Mesothelial cell of epicardium (in vitro differentiated cells): Measurements from ENCODE around the gene ARRB1. TPM values are rescaled to one million over a fixed set of nuclear protein-coding genes. Genes with fewer than 3 reads are reported as not detected.

ENCODE experiments used
- DNase-seq, 2 experiments: peaks; one replicate each; pipeline ENCODE4 v3.0.0; 2021; ENCODE audit warnings: low spot score in 2 of 2; ENCODE audit not compliant: unreplicated experiment in 2 of 2
- H3K27ac Mint-ChIP-seq: 2 replicates; pipeline ENCODE4 v1.8.0; 2021; ENCODE audit warnings: mixed read lengths
- H3K27me3 Mint-ChIP-seq: 2 replicates; pipeline ENCODE4 v1.8.0; 2021; ENCODE audit warnings: low read depth, mixed read lengths
- H3K36me3 Mint-ChIP-seq: 2 replicates; pipeline ENCODE4 v1.8.0; 2021; ENCODE audit warnings: mixed read lengths
- H3K4me1 Mint-ChIP-seq: 2 replicates; pipeline ENCODE4 v1.8.0; 2021; ENCODE audit warnings: mixed read lengths
- H3K4me3 Mint-ChIP-seq: 2 replicates; pipeline ENCODE4 v1.8.0; 2021; ENCODE audit warnings: mild to moderate bottlenecking, moderate library complexity, mixed read lengths
- H3K9me3 Mint-ChIP-seq: 2 replicates; pipeline ENCODE4 v1.8.0; 2021; ENCODE audit warnings: mixed read lengths
- CTCF ChIP-seq: fragments of 200-600 bp; sonication (generic); IDR thresholded peaks from one replicate; pipeline ENCODE4 v1.5.0; 2021; ENCODE audit warnings: antibody characterized with exemption; ENCODE audit not compliant: unreplicated experiment
- total RNA-seq: library from RNA; stranded (reverse); gene quantifications from 3 replicates; pipeline ENCODE4 v1.2.1, GENCODE V29; 2021

ARRB1 gene
- total RNA-seq, 1 donor from 2014 or later: 17.5 TPM

DNA sequence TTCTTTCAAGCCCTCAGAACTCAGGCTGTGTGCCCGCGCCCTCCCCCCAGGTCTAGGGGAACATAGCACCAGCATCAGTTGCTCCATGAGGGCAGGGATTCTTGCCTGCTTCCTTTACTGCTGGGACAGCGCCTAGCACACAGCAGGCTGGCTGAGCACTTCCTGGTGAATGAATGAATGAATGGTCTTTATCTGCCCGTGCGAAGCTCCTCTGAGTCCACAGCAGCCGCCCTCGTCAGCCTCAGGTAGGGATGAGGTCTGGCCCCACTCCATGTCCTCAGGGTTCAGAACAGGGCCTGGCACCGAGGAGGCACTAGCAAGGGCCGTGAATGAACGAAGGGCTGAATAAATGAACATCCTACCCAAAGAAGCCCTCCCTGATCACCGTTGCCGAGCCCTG is 27.3 kb downstream of the ARRB1 start:
- Mint-ChIP-seq H3K4me3 (no peak overlapping the region), H3K4me1 (peaks cover 21% of the 10 kb centered on the region), H3K27me3 (no peaks in the 10 kb centered on the region), H3K27ac (no peak overlapping the region), H3K9me3 (no peaks in the 10 kb centered on the region), H3K36me3 (no peaks in the 10 kb centered on the region)
- TF ChIP-seq CTCF: no peak
- DNase-seq: no peak

DNA sequence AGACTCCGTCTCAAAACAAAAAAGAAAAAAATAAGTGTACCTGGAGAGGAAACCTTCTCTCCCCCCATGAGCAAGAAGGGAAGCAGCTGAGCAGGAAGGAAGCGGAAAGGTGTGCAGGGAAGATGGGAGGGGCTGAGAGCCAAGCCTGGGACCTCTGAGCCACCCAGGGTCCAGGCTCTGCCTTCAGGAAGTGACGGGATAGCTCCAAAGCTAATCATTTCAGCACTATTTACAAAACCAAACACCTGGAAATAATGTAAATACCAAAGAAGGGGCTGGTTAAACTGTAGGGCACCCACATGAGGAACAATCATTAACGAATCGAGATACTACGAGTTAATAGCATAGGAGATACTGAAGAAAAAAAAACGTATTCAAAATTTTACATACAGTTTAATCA is 27.9 kb downstream of the ARRB1 start:
- no peak for DNase-seq
- no peak for TF ChIP-seq CTCF
- H3K4me3 Mint-ChIP-seq: no peak overlapping the region
- peaks cover 18% of the 10 kb centered on the region for H3K4me1 Mint-ChIP-seq
- no peaks in the 10 kb centered on the region for H3K36me3 Mint-ChIP-seq
- H3K9me3 Mint-ChIP-seq: no peaks in the 10 kb centered on the region
- H3K27me3 Mint-ChIP-seq: no peaks in the 10 kb centered on the region
- no peak overlapping the region for H3K27ac Mint-ChIP-seq

DNA sequence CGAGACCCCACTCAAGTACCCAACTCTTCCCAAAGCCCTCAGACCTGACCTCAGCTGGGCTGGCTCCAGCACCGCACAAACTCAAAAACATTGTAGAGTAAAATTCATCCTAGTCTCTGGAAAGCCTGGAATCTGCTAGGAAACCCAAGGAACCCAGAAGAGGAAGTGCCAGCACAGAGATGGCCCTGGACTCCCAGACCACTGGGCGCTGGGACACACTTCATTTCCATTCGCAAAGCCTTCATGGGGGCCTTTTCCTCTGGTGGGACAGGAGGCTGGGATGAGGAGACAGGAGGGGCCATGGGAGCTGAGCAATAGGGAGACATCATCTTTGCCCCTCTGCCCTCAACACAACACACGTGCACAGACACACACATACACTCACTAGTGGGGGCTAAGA is 30.8 kb downstream of the ARRB1 start:
- no peak for TF ChIP-seq CTCF
- Mint-ChIP-seq H3K9me3 (no peaks in the 10 kb centered on the region), H3K27ac (no peak overlapping the region), H3K4me1 (peaks cover 15% of the 10 kb centered on the region), H3K4me3 (no peak overlapping the region), H3K27me3 (no peaks in the 10 kb centered on the region), H3K36me3 (no peaks in the 10 kb centered on the region)
- DNase-seq: no peak

DNA sequence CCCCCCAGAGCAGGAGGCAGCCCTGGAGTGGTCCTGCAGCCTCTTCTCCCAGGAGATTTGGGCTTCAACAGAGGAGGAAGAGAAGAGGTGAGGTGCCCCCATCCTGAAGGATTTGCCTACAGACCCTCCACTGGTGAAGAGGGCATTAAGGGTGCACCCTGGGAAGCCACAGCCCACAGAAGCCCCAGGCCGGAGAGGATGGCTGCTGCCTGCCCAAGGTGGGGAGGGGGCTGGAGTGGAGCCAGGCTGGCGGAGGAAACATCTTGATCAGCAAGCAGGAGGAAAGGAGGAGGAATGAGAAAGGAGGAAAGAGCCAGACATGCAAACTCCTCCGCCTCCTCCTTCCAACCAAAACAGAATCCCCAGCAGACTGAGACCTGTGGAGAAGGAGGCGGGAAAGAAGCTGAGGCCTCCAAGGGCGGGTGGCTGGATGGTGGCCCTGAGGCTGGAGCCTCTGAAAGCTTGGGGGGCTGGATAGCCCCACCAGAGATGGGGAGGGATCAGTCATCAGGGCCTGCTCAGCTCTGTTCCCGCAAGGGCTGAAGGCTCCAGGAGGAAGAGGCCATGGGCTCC is 31.3 kb downstream of the ARRB1 start:
- Mint-ChIP-seq H3K4me3 (no peak overlapping the region), H3K27ac (no peak overlapping the region), H3K4me1 (peaks cover 15% of the 10 kb centered on the region), H3K9me3 (no peaks in the 10 kb centered on the region), H3K36me3 (no peaks in the 10 kb centered on the region), H3K27me3 (no peaks in the 10 kb centered on the region)
- no peak for TF ChIP-seq CTCF
- DNase-seq: no peak

DNA sequence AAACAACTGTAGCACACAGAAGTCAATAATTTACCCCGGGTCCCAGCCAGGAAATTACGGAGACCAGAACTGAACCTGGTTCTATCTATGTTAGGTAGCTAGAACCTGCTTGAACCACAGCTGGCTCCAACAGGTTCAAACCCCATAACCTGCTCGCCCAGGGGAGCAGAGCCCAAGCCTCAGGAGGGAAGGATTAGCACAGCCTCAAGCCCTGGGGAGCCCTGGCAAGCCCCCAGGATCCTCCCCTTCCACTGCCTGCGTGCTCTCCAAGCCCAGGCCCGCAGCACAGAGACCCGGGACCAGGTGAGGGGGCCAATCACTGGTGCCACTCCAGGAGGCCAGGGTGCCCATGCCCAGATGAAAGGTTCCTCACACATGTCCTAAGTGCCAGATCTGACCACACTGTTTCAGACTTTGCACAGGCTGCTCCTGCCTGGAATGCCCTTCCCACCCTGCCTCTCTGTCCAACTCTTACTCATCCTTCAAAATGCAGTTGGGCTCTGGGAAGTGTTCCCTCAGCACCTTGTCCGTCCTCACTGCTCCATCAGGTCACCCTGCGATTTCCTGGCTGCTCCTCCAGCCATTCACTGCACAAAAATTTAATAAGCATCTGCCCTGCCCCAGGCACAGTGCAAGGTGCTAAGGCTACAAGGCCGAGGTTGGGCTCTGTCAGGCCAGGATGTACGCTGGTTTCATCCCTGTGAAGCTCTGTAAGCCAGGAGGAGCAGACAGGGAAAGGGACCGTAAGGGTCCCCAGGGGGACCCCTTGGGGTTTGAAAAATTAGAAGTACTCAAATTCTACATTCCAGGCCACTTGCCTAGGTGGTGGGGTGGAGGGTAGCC is 32.2 kb downstream of the ARRB1 start:
- DNase-seq: no peak
- H3K4me1 Mint-ChIP-seq: peaks cover 15% of the 10 kb centered on the region
- no peaks in the 10 kb centered on the region for H3K27me3 Mint-ChIP-seq
- H3K36me3 Mint-ChIP-seq: no peaks in the 10 kb centered on the region
- no peak overlapping the region for H3K4me3 Mint-ChIP-seq
- no peaks in the 10 kb centered on the region for H3K9me3 Mint-ChIP-seq
- H3K27ac Mint-ChIP-seq: no peak overlapping the region
- TF ChIP-seq CTCF: no peak
